Measurements from ENCODE around the gene FREM1. TPM values are rescaled to one million over a fixed set of nuclear protein-coding genes. Genes with fewer than 3 reads are reported as not detected.

The FREM1 gene, protein sequence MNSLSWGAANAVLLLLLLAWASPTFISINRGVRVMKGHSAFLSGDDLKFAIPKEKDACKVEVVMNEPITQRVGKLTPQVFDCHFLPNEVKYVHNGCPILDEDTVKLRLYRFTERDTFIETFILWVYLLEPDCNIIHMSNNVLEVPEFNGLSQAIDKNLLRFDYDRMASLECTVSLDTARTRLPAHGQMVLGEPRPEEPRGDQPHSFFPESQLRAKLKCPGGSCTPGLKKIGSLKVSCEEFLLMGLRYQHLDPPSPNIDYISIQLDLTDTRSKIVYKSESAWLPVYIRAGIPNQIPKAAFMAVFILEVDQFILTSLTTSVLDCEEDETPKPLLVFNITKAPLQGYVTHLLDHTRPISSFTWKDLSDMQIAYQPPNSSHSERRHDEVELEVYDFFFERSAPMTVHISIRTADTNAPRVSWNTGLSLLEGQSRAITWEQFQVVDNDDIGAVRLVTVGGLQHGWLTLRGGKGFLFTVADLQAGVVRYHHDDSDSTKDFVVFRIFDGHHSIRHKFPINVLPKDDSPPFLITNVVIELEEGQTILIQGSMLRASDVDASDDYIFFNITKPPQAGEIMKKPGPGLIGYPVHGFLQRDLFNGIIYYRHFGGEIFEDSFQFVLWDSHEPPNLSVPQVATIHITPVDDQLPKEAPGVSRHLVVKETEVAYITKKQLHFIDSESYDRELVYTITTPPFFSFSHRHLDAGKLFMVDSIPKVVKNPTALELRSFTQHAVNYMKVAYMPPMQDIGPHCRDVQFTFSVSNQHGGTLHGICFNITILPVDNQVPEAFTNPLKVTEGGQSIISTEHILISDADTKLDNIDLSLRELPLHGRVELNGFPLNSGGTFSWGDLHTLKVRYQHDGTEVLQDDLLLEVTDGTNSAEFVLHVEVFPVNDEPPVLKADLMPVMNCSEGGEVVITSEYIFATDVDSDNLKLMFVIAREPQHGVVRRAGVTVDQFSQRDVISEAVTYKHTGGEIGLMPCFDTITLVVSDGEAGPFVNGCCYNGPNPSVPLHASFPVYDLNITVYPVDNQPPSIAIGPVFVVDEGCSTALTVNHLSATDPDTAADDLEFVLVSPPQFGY (N-terminal part only)
- not detected in 5 replicates for total RNA-seq (2022; extraction: Qiagen RNA extraction)

DNA sequence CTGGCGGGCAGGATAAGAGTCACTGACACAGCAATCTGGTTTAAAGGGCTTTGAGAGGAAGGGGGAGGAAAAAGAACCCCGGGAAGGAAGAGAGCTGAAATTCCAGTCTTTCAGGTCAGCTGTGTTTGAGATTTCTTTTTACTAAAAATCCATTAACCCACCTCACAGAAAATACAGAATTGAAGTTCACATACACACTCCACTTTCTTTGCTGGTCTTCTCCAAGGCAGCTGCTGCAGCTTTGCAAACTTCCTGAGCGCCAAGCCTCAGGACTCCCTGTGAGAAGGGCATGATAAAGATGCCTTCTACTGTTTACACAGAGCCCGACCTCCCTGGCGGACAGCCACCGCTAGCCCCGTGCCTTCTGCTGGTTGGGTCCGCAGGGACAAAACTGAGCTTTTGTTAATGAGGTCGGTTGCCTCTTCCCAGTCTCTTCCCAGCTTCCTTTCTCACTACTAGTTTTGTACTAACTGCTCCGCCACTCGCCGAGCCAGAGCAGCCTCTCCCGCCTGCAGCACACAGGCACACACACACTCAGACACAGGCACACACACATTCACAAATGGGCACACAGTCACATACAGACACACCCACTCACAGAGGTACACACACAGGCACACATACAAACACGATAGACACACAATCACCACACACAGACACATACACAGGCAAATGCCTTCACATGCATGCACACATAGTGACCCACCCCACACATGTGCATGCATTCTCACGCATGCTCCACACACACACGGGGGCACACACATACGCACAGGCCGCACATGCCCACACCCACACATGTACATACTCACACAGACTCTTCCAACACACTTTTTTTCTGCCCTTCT lies at the start of gene FREM1:
Gene FREM1 (minus strand): TSS at position 468 of the 845 bp plus-strand sequence. CDS start 41,451 bp downstream, outside the sequence.

DNA sequence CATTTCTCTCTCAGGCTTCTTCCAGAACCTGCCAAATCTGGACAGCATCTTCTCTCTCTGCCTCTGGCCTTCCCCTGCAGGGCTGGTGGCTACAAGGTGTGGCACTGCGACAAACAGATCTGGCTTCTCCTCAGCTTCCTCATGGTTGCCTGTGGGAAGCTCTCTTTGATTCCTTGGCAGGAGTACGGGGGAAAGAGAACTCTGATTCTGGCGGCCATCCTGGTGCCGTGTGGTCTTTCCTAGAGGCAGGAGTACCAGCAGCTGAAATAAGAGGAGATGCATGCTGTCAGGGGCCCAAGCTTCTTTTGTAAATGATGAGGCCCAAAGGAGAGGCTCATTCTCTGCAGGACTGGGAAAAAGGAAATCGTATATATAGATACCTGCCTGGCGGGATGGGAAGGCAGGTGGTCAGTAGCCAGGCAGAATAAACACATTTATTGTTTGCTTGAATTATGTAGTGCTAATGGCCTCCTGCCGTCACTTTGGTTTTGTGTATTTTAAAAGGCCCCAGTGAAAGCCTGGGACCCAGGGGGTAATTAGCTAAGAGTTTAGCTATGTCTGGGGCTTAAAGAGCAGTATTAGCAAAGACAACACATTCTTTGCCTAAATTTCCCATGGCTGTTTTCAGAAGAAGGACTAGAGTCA lies 187.7 kb downstream of the FREM1 start, which contains the start of gene CER1:
Gene CER1 (minus strand): TSS at position 343 of the 645 bp plus-strand sequence. CDS start 61 bp downstream, at position 282.

DNA sequence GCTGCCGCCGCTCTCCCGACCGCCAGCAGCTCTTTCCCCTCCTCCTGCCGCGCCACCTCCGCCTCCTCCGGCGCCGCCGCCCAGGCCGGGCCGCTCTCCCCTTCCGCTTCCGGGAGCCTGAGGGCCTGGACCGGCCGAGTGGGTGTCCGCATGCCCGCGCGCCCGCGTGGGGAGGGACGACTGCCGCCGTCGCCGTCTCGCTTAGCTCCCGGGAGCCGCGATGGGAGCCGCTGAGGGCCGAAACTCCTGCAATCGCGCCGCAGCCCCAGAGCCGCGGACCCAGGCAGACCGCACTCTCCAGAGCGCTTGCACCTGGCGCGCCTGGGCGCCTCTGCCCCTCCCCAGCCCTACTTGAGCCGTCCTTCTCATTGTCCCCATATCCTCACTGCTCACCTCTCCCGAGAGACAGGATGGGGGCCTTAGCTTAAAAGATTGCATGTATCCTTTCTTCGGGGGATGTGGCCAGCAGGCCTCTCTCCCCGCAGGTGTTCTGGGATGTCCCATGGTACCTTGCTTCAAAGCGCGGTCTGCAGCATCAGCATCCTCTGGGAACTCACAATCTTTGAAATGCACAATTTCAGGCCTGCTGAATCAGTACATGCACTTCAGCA lies 216.9 kb downstream of the FREM1 start, which contains the start of gene ZDHHC21:
Gene ZDHHC21 (minus strand): TSS at position 182 of the 611 bp plus-strand sequence. CDS start 19,092 bp downstream, outside the sequence.

Other genes starting within 250 kb of the FREM1 start
- gene ZDHHC21, start 217.0 kb downstream of the FREM1 start, total RNA-seq (2022; extraction: Qiagen RNA extraction), result 1.7 to 2.7 TPM (median 2.5 TPM) in 5 replicates
- not detected in 5 replicates for gene CER1, start 187.7 kb downstream of the FREM1 start, total RNA-seq (2022; extraction: Qiagen RNA extraction)